Liver (tissue), 9 donors: Measurements from ENCODE around the gene MICAL2. TPM values are rescaled to one million over a fixed set of nuclear protein-coding genes. Genes with fewer than 3 reads are reported as not detected.

ENCODE experiments used
- DNase-seq: peaks from one replicate; pipeline ENCODE4 v3.0.0-alpha.2; 2017; ENCODE audit warnings: low spot score
- H3K27ac ChIP-seq, 2 donors: one replicate each; pipeline ENCODE4 v1.7.0; 2013; ENCODE audit warnings: inconsistent platforms in 2 of 2, low read length in 2 of 2, control low read depth in 1 of 2, low read depth in 1 of 2, mild to moderate bottlenecking in 1 of 2
- H3K27me3 ChIP-seq, 4 donors: one replicate each; pipeline versions ENCODE4 v1.6.1 to v1.7.0; 2013; ENCODE audit warnings: low read length in 3 of 4, inconsistent platforms in 1 of 4, mild to moderate bottlenecking in 1 of 4, moderate library complexity in 1 of 4; ENCODE audit not compliant: control insufficient read depth in 4 of 4, insufficient read depth in 4 of 4
- H3K36me3 ChIP-seq, 4 donors: one replicate each; pipeline versions ENCODE4 v1.6.1 to v1.7.0; 2013; ENCODE audit warnings: low read length in 3 of 4, mild to moderate bottlenecking in 3 of 4, low read depth in 1 of 4, moderate library complexity in 1 of 4; ENCODE audit not compliant: control insufficient read depth in 4 of 4, insufficient read depth in 3 of 4
- H3K4me1 ChIP-seq, 4 donors: one replicate each; pipeline versions ENCODE4 v1.6.1 to v1.7.0; 2013; ENCODE audit warnings: low read length in 3 of 4, mild to moderate bottlenecking in 3 of 4, moderate library complexity in 1 of 4; ENCODE audit not compliant: control insufficient read depth in 4 of 4, insufficient read depth in 4 of 4
- H3K4me3 ChIP-seq, 3 donors: one replicate each; pipeline versions ENCODE4 v1.6.1 to v1.7.0; 2013; ENCODE audit warnings: low read length in 3 of 3, control low read depth in 1 of 3, low read depth in 1 of 3, mild to moderate bottlenecking in 1 of 3
- H3K9ac ChIP-seq, 2 donors: one replicate each; pipeline ENCODE4 v1.7.0; 2013; ENCODE audit warnings: low read length in 2 of 2, mild to moderate bottlenecking in 2 of 2, moderate library complexity in 2 of 2, control low read depth in 1 of 2, low read depth in 1 of 2
- H3K9me3 ChIP-seq, 4 donors: one replicate each; pipeline versions ENCODE4 v1.6.1 to v1.7.0; 2013; ENCODE audit warnings: low read length in 3 of 4; ENCODE audit not compliant: control insufficient read depth in 4 of 4
- ATF3 ChIP-seq: IDR thresholded peaks from 2 replicates; pipeline ENCODE4 v1.6.1; 2016; ENCODE audit warnings: antibody characterized with exemption
- CTCF ChIP-seq: fragments of 150-350 bp; IDR thresholded peaks from 2 replicates; pipeline ENCODE4 v1.5.1; 2017; ENCODE audit warnings: improper control_type of control experiment, low read depth, low read length; ENCODE audit not compliant: missing input control
- FOXA1 ChIP-seq: IDR thresholded peaks from 2 replicates; pipeline ENCODE4 v1.6.1; 2016; ENCODE audit warnings: antibody characterized with exemption
- FOXA2 ChIP-seq: IDR thresholded peaks from 2 replicates; pipeline ENCODE4 v1.6.1; 2016; ENCODE audit warnings: antibody characterized with exemption
- GABPA ChIP-seq, 2 donors: IDR thresholded peaks in 1 of 2; conservative IDR thresholded peaks in 1 of 2; 2 replicates each; pipeline ENCODE4 v1.6.1; 2016; ENCODE audit warnings: antibody characterized with exemption in 2 of 2, mild to moderate bottlenecking in 1 of 2, moderate library complexity in 1 of 2
- HNF4A ChIP-seq, 2 donors: conservative IDR thresholded peaks; 2 replicates each; pipeline ENCODE4 v1.6.1; 2016; ENCODE audit warnings: antibody characterized with exemption in 2 of 2, mild to moderate bottlenecking in 2 of 2
- HNF4G ChIP-seq: IDR thresholded peaks from 2 replicates; pipeline ENCODE4 v1.6.1; 2016; ENCODE audit warnings: antibody characterized with exemption
- JUND ChIP-seq, 2 donors: IDR thresholded peaks; 2 replicates each; pipeline ENCODE4 v1.6.1; 2016; ENCODE audit warnings: antibody characterized with exemption in 2 of 2
- MAX ChIP-seq: IDR thresholded peaks from 2 replicates; pipeline ENCODE4 v1.6.1; 2016; ENCODE audit warnings: antibody characterized with exemption
- NR2F2 ChIP-seq: IDR thresholded peaks from 2 replicates; pipeline ENCODE4 v1.6.1; 2016; ENCODE audit warnings: antibody characterized with exemption
- RAD21 ChIP-seq, 2 donors: IDR thresholded peaks; 2 replicates each; pipeline ENCODE4 v1.6.1; 2016; ENCODE audit warnings: antibody characterized with exemption in 2 of 2, mild to moderate bottlenecking in 2 of 2
- RXRA ChIP-seq, 2 donors: IDR thresholded peaks; 2 replicates each; pipeline ENCODE4 v1.6.1; 2017 to 2018; ENCODE audit warnings: antibody characterized with exemption in 2 of 2, mild to moderate bottlenecking in 1 of 2
- SP1 ChIP-seq: IDR thresholded peaks from 2 replicates; pipeline ENCODE4 v1.6.1; 2018; ENCODE audit warnings: antibody characterized with exemption, mild to moderate bottlenecking
- TAF1 ChIP-seq: conservative IDR thresholded peaks from 2 replicates; pipeline ENCODE4 v1.6.1; 2016; ENCODE audit warnings: antibody characterized with exemption, mild to moderate bottlenecking
- YY1 ChIP-seq: IDR thresholded peaks from 2 replicates; pipeline ENCODE4 v1.6.1; 2016; ENCODE audit warnings: antibody characterized with exemption, mild to moderate bottlenecking
- ZBTB33 ChIP-seq: IDR thresholded peaks from 2 replicates; pipeline ENCODE4 v1.6.1; 2016; ENCODE audit warnings: antibody characterized with exemption
- WGBS: extraction: QIAGEN DNeasy Blood & Tissue Kit; methylation state at CpG from one replicate; pipeline ENCODE4 v1.1.7; 2013; 5-methylcytosine and 5-hydroxymethylcytosine counted together
- polyA plus RNA-seq, 2 donors: library from polyadenylated mRNA; stranded (reverse) in 1 of 2; unstranded in 1 of 2; fragments of 200-250 nt in 1 of 2; fragments of >200 nt in 1 of 2; fragmentation: Nextera tagmentation in 1 of 2; extraction: Ambion mirVana in 1 of 2; gene quantifications; one replicate each; pipeline versions ENCODE4 v1.2.1 to v1.2.3, GENCODE V29; 2013 to 2015
- total RNA-seq, 2 donors: library from RNA; depleted of rRNA; stranded (reverse); fragments of >200 nt; gene quantifications; one replicate each; pipeline ENCODE4 v1.2.3, GENCODE V29; 2014
- TF ChIP-seq, protein P1 (sequence below): IDR thresholded peaks from 2 replicates; pipeline ENCODE4 v1.6.1; 2016; ENCODE audit warnings: antibody characterized with exemption, mild to moderate bottlenecking
- donor health status: healthy.
- donor health status: healthy.
- donor health status: healthy.
- donor health status: healthy.
- donor health status: healthy.

The MICAL2 gene
- total and polyA plus RNA-seq, 4 donors: 17.5 to 113 (median 42.9) TPM

GRCh38 chr11:12160231-12160630 lies 49.8 kb downstream of the MICAL2 start:
- H3K27ac ChIP-seq: no peak overlapping the region
- WGBS: 93% methylated on average over 6 of the region's 6 CpGs
- H3K4me3 ChIP-seq: no peak overlapping the region
- no peak for DNase-seq
- H3K36me3 ChIP-seq: peaks cover 4 to 18% (median 12%) of the 10 kb centered on the region in 4 donors
- TF ChIP-seq FOXA1: no peak
- no peak for TF ChIP-seq CTCF
- TF ChIP-seq JUND (IDR thresholded peaks at IDR 0.05): no peak
- no peak for TF ChIP-seq NR2F2
- no peak for TF ChIP-seq SP1
- no peak for TF ChIP-seq HNF4A (conservative IDR thresholded peaks at IDR 0.05)
- no peak for TF ChIP-seq RAD21 (IDR thresholded peaks at IDR 0.05)
- TF ChIP-seq HNF4G: no peak
- no peak for TF ChIP-seq MAX
- no peak for TF ChIP-seq ATF3
- no peak for TF ChIP-seq ZBTB33
- H3K9me3 ChIP-seq: no peaks in the 10 kb centered on the region
- no peak overlapping the region for H3K9ac ChIP-seq
- H3K4me1 ChIP-seq: peaks cover 0 to 2% (median 0%) of the 10 kb centered on the region in 4 donors
- H3K27me3 ChIP-seq: no peaks in the 10 kb centered on the region

- Histone ChIP-seq H3K27ac (no peak overlapping the region), H3K36me3 (peaks cover 4 to 18% (median 12%) of the 10 kb centered on the region in 4 donors), H3K4me3 (no peak overlapping the region), H3K4me1 (peaks cover 0 to 2% (median 0%) of the 10 kb centered on the region in 4 donors), H3K9ac (no peak overlapping the region), H3K9me3 (no peaks in the 10 kb centered on the region), H3K27me3 (no peaks in the 10 kb centered on the region)
- DNase-seq: no peak
- TF ChIP-seq NR2F2 (no peak), FOXA2 (no peak)
- 88% methylated on average over 12 of the region's 12 CpGs for WGBS
Measured at GRCh38 chr11:12160680-12161079, 50.3 kb downstream of the MICAL2 start.

GRCh38 chr11:12161137-12161536 lies 50.7 kb downstream of the MICAL2 start:
- no peak overlapping the region for H3K4me3 ChIP-seq
- H3K36me3 ChIP-seq: peaks cover 4 to 18% (median 12%) of the 10 kb centered on the region in 4 donors
- H3K27ac ChIP-seq: no peak overlapping the region
- WGBS: 95% methylated on average over 4 of the region's 4 CpGs
- no peaks in the 10 kb centered on the region for H3K27me3 ChIP-seq
- H3K9me3 ChIP-seq: no peaks in the 10 kb centered on the region
- no peak for DNase-seq
- H3K9ac ChIP-seq: no peak overlapping the region
- H3K4me1 ChIP-seq: peaks cover 0 to 2% (median 0%) of the 10 kb centered on the region in 4 donors
- TF ChIP-seq RAD21 (IDR thresholded peaks at IDR 0.05) (no peak), ATF3 (no peak), FOXA1 (no peak), TAF1 (no peak), FOXA2 (no peak), HNF4G (no peak), MAX (no peak), ZBTB33 (no peak), NR2F2 (no peak), GABPA (IDR thresholded peaks at IDR 0.05 in 1 of 2, conservative IDR thresholded peaks at IDR 0.05 in 1 of 2) (no peak), RXRA (IDR thresholded peaks at IDR 0.05) (no peak), HNF4A (conservative IDR thresholded peaks at IDR 0.05) (no peak), SP1 (no peak), YY1 (no peak)
- TF ChIP-seq, protein P1, sequence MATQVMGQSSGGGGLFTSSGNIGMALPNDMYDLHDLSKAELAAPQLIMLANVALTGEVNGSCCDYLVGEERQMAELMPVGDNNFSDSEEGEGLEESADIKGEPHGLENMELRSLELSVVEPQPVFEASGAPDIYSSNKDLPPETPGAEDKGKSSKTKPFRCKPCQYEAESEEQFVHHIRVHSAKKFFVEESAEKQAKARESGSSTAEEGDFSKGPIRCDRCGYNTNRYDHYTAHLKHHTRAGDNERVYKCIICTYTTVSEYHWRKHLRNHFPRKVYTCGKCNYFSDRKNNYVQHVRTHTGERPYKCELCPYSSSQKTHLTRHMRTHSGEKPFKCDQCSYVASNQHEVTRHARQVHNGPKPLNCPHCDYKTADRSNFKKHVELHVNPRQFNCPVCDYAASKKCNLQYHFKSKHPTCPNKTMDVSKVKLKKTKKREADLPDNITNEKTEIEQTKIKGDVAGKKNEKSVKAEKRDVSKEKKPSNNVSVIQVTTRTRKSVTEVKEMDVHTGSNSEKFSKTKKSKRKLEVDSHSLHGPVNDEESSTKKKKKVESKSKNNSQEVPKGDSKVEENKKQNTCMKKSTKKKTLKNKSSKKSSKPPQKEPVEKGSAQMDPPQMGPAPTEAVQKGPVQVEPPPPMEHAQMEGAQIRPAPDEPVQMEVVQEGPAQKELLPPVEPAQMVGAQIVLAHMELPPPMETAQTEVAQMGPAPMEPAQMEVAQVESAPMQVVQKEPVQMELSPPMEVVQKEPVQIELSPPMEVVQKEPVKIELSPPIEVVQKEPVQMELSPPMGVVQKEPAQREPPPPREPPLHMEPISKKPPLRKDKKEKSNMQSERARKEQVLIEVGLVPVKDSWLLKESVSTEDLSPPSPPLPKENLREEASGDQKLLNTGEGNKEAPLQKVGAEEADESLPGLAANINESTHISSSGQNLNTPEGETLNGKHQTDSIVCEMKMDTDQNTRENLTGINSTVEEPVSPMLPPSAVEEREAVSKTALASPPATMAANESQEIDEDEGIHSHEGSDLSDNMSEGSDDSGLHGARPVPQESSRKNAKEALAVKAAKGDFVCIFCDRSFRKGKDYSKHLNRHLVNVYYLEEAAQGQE: no peak
